ENCODE data around the gene B9D2.
"Not testable (repeated sequence)": the region's sequence is repeated elsewhere in the genome, so short reads cannot be mapped to it uniquely, and the experiment has no call there.

Gene B9D2

DNA sequence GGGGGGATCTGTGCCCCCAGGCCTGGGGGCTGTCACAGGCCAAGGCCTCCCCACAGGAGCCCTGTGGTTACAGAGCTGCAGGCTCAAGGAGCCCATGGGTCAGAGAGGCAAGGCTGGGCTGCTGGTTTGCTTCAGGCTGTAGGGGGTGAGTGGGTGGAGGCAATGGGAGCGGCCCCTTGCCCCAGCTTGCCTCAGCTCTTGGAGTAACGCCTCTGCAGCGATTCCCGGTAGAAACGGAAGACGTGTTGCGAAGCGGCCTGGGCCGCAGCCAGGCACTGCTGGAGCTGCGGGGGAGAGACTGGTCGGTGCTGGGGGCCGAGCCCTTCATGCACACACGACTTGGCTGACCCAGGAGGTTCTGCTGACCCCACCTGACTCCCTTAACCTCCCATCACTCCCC, 22.5 kb upstream of the B9D2 start:
- no peak for DNase-seq

DNA sequence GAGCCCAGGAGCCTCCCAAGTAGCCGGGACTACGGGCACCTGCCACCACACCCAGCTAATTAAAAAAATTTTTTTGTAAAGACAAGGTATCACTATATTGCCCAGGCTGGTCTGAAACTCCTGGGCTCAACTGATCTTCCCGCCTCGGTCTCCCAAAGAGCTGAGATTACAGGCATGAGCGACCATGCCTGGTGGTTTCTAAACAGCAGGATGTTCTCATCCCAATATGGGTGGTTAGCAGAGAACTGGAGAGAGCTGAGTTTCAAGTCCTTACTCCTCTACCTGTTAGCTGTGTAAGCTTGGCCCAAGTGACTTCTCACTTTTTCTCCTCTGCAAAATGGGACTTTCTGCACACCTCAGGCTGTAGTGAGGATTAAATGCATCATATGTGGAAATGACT, 20.4 kb upstream of the B9D2 start:
- DNase-seq = no peak

DNA sequence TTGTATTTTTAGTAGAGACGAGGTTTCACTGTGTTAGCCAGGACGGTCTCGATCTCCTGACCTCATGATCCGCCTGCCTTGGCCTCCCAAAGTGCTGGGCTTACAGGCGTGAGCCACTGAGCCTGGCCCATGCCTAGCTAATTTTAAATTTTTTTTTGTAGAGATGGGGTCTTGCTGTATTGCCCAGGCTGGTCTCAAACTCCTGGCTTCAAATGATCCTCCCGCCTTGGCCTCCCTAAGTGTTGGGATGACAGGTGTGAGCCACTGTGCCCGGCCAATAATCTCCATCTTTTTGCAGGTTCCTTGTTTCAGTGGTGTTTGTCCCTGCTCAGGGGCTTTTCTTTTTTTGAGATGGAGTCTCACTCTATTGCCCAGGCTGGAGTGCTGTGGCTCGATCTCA, 17.6 kb upstream of the B9D2 start:
- not testable (repeated sequence) for DNase-seq

GRCh38 chr19:41377977-41378709, 14.2 kb upstream of the B9D2 start:
- DNase-seq = peak; percentile 69

DNA sequence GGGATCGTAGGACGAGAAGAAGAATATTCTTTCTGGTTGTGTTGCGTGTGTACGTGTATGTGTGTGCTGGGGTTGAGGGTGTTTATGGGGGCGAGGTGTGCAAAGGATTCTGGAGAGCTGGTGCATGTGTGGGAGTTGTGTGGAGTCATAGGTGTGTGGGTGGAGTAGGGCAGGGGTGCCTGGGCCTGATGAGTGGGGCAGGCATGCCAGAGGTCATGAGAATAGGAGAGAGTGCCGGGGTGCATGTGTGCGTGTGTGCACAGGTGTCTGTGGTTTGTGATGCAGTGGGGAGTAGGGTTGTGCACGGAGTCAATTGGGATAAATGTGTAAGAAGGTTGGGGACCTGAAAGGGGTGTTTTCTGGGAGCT, 13.0 kb upstream of the B9D2 start:
- DNase-seq = no peak

DNA sequence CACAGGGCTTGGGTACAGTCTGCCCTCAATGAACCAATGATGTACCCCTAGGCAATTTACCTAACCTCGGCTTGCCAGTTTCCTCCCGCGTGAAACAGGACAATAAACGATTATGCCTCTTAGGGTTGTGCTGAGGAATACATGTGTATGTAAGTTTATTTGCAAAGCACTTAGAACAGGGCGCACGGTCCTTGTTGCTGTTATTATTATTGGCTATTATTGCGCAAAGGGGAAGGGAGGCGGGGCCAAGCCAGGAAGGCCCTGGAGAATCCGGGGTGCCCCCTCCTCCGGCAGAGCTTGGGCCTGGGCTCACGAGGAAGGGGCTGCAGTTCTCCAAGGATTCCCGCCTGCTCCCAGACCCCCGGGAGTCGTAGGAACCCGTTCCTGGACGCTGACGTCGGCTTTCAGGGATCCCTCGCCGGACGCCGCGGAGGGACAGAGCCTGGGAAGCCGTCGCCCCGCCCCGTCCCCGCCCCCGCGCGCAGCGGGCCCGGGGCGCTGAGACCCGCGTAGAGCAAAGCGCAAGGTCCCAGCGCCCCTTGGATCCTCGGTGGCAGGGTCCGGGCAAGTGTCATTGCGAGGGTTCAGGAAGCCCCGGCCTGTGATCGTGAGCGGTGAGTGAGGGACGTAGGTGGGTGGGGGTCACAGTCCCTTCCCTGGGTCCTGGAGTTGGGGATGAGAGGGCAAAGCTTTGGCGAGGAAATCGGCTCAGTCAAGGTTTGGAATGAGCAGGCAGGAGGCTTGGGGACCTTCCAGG, 12.5 kb upstream of the B9D2 start, which contains the start of gene TMEM91:
TSS of gene TMEM91 (plus strand) at position 293 of the 757 bp plus-strand sequence. CDS start 1,777 bp downstream, outside the sequence.
- peak; percentile 74 for DNase-seq

DNA sequence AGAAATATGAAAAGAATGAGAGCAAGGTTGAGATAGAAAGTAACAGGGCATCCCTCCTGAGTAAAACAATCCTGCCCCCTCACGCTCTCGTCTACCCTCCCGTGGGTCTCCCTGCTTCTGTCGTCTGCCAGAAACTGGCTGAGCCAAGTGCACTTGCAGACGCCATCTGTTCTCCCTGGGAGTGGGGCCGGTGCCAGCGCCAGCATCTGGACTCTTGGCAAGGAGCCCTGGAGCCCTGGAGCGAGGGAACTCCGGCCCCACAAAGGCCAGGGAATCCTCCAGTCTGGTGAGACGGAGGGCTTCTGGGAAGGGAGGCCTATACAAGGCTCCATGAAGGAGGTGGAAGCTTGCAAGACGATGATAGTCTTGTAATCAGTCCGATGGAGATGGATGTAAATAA, 10.0 kb upstream of the B9D2 start:
- DNase-seq = no peak

DNA sequence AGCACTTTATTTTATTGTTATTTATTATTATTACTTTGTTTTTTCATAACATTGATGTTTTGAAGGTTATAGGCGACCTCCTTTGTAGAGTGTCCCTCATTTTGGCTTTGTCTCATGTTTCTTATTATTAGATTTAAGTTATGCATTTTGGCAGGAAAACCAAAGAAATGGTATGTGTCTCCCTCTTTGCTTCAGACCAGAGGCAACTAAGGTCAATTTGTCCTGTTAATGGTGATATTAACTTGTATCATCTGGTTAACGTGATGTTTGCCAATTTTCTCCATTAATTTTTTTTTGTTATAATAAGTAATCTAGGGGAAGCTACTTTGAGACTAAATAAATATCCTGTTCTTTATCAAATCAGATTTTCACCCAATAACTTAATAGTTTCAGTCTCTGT, 8.6 kb upstream of the B9D2 start:
- no peak for DNase-seq

- DNase-seq = no peak
Measured at GRCh38 chr19:41371541-41371940, 7.6 kb upstream of the B9D2 start.

DNA sequence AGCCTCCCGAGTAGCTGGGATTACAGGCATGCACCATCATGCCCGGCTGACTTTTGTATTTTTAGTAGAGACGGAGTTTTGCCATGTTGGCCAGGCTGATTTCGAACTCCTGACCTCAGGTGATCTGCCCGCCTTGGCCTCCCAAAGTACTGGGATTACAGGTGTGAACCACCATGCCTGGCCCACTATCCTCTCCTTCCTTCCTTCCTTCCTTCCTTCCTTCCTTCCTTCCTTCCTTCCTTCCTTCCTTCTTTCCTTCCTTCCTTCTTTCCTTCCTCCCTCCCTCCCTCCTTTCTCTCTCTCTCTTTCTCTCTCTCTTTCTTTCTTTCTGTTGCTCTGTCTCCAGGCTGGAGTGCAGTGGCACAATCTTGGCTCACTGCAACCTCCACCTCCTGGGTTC, 7.2 kb upstream of the B9D2 start:
- not testable (repeated sequence) for DNase-seq

- no peak for DNase-seq
Measured at GRCh38 chr19:41369769-41370168, 5.8 kb upstream of the B9D2 start.

DNA sequence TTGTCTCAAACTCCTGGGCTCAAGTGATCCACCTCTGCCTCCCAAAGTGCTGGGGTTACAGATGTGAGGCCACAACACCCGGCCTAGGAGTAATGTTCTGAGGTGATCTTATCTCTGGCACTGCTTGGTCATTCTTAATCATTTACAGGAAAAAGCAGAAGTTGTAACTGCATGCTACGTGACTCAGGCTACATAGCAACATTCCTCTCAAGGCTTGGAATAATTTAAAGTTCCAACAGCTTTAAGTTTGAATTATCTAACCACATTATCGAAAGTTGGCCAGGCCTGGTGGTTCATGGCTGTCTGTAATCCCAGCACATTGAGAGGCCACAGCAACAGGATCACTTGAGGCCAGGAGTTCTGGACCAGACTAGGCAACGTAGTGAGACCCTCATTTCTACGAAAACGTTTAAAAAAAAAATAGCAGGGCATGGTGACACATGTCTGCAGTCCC, 3.9 kb upstream of the B9D2 start:
- no peak for DNase-seq

GRCh38 chr19:41366089-41366488, 2.1 kb upstream of the B9D2 start:
- no peak for DNase-seq

GRCh38 chr19:41364524-41365391, 809 bp upstream of the B9D2 start:
- DNase-seq = no peak

GRCh38 chr19:41363371-41363752, 587 bp downstream of the B9D2 start:
- no peak for DNase-seq

DNA sequence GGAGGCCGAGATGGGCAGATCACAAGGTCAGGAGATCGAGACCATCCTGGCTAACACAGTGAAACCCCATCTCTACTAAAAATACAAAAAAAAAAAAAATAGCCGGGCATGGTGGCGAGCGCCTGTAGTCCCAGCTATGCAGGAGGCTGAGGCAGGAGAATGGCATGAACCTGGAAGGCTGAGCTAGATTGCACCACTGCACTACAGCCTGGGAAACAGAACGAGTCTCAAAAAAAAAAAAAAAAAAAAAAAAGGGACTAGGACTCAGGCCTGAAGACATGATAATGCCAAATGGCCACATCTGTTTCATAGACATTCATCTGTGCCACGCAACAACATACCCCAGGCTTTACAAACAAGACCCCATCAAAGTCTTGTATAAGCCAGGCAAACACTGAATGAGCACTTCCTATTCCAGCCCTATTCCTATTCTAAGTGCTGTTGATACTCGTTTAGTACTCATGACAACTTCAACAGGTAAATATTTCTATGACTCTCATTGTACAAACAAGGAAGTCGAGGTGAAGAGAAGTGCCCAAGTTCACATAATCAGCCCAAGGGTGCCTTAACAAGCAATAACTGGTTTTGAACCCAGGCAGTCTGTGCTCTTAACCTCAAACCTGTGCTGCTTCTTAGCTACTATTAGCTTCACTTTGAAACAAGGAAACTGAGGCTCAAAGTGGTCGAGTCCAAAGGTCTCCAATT, 1.7 kb downstream of the B9D2 start:
- no peak for DNase-seq

DNA sequence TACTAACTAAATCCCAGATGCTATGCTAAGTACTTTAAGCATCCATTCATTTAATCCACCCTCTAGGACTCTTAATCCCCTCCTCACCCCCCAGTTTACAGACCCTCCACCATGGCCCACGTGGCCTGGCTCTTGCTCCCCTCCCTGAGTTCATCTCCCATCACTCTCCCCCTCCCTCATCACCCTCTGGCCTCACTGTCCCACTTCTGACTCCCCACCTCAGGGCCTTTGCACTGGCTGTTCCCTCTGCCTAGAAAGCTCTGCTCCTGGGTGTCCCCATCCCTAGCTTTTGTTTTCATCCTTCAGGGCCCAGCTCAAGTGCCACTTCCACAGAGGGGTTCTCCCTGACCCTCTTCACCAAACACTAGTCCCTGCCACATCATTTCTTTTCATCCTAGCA, 4.2 kb downstream of the B9D2 start:
- no peak for DNase-seq

DNA sequence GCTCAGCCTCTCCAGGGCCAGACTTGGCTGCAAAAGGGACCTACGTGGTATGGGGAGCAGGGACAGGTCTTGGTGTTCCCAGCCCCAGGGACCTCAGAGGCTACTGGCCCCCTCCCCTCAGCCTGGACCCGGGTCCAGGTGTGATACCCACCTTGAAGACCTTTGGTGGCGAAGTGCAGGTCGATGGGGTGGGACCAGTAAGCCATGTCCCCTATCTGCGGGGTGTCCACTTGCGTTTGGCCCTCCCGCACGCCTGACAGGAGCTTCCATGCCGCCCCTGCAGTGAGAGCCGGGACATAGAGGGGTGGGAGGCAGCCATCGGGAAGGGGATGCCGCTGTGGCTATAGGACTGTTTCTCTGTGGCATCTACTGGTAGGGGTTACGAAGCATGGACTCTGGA, 6.2 kb downstream of the B9D2 start:
- no peak for DNase-seq

DNA sequence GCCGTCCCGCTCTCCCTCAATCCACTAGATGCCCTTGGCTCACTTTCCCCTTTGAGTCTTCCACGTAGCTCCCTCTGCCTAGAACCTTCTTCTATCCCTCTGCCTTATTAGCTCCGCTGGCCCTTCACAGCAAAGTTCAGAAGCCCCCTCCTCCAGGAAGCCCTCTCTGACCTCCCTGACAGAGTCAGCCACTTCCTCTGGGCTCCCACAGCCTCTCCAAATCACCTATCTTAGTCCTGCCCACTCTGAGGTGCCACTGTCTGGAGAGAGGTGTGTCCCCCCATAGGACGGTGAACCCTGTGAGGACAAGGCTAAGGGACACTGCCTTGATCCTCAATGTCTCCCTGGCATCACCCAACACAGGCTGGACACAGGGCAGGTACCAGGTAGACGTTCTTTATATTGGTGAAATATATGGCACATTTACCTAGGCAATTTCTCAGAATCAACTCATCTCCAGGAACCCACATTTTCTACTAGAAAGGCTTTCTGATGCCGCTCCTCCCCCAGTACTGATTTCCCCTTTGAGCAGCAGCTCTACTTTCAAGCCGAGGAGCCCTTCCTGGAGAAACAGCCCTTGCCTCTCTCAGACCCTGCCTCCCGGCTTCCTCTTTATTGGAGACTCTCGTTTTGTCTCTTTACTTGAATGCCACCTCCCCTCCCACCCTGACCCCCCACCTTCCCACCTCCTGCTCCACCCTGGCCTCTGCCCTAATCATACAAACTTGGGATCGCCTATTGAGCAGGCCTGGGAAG, 6.8 kb downstream of the B9D2 start:
- no peak for DNase-seq

DNA sequence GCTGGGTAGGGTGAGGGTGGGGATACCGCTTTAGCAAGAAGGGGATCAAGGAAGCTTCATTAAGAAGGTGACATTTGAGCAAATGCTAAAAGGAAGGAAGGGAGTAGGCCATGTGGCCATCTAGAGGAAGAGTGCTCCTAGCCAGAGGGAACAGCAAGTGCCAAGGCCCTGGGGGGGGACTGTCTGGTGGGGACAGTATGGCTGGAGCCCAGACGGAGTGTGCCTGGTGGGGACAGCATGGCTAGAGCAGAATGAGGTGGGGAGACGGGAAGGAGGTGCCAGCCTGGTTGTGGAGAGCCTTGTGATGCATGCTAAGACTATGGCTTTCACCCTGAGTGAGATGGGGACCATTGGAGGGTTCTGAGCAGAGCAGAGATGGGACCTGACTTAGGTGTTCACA, 8.1 kb downstream of the B9D2 start:
- no peak for DNase-seq

DNA sequence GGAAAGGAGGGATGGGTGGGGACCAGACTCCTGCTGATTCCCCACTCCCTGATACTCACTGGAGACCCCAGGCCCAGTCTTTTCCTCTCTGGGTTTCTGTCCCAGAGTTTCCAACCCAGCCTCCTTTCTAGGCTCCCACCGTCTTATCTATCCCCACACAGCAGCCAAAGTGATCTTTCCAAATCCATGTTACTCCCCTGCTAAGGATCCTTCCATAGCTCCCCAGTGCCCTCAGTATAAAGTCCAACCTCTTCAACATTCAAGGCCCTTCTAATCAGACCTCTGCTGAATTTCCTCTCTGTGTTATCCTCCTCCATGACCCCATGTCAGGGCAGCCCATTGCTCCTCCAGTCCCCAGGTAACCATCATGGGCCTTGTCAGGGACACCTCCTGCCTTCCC, 8.9 kb downstream of the B9D2 start:
- no peak for DNase-seq

- no peak for DNase-seq
Measured at GRCh38 chr19:41354343-41354953, 9.5 kb downstream of the B9D2 start.
